GM12872 (cell line): ENCODE data around the gene SLC38A11.

Experiments used
- TF ChIP-seq, protein P1 (sequence below): IDR thresholded peaks from 3 replicates; pipeline ENCODE4 v1.5.1; 2011; ENCODE audit warnings: low read depth, mild to moderate bottlenecking, low read length, moderate library complexity; ENCODE audit not compliant: insufficient read depth

SLC38A11 gene

DNA sequence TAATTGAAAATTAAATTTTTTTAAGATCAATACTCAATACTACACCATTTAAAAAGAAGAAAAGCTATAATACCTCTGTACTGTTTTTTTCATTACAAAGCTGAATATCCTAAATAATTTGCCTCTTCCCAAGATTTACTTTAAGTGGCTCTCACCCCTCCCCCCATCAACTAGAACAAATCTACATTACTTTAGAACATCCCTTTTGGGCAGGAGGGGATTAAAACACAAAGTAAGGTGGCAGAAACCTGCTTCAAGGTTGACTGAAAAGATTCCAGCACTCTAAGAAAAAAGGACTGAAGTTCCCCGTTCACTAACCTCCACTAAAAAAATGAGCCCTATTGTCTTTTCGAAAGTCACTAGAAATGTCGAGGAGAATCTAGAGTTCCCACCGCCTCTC is 42.3 kb downstream of the SLC38A11 start:
- TF ChIP-seq, protein P1, sequence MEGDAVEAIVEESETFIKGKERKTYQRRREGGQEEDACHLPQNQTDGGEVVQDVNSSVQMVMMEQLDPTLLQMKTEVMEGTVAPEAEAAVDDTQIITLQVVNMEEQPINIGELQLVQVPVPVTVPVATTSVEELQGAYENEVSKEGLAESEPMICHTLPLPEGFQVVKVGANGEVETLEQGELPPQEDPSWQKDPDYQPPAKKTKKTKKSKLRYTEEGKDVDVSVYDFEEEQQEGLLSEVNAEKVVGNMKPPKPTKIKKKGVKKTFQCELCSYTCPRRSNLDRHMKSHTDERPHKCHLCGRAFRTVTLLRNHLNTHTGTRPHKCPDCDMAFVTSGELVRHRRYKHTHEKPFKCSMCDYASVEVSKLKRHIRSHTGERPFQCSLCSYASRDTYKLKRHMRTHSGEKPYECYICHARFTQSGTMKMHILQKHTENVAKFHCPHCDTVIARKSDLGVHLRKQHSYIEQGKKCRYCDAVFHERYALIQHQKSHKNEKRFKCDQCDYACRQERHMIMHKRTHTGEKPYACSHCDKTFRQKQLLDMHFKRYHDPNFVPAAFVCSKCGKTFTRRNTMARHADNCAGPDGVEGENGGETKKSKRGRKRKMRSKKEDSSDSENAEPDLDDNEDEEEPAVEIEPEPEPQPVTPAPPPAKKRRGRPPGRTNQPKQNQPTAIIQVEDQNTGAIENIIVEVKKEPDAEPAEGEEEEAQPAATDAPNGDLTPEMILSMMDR, result no peak

DNA sequence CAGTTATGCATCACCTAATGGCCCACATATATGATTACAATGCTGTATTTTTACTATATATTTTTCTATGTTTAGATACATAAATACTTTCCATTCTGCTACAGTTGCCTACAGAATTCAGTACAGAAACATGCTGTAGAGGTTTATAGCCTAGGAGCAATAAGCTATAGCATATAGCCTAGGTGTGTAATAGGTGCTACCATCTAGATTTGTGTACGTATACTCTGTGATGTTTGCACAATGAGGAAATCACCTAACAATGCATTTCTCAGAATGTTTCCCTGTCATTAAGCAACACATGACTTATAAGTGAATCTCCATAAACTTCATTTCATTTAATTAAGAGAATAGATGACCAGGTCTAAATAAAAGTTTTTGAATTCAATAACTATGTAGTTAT is 43.5 kb downstream of the SLC38A11 start:
- TF ChIP-seq, protein P1, result no peak

DNA sequence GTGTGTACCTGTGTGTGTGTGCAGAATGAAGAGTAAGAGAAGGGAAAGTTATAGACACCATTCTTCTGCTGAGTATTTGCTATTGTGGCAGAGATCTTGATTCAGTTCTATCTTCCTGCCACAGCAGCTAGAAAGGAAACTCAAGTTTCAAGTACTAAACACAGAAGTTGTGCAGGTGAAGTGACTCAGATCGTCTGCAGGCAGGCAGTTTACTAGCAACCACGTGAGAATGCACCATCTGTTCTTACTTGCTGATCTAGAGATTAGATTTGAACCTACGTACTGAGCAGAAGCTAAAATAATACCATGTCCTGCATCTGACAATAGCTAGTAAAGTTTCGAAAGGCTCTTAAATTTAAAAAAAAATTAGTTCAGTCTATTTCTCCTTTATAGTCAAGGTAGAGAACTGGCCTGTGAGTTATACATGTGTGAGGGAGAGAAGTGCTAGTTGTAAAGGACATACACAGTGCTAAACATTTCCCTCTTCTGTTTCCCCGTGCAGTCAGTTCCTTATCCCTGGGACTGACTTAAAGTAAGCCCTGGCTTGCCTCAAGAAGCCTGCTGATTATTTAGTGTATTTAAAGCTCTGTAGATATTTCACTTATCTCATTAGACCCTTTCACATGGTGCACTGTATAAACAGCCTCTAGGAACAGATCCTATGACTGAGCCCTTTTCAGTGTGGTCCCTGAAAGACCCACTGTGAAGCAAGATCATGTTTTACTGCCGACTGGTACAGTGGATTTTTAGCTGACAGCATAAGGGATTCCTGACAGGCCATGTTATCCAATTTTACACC is 45.0 kb downstream of the SLC38A11 start:
- TF ChIP-seq, protein P1, result no peak

DNA sequence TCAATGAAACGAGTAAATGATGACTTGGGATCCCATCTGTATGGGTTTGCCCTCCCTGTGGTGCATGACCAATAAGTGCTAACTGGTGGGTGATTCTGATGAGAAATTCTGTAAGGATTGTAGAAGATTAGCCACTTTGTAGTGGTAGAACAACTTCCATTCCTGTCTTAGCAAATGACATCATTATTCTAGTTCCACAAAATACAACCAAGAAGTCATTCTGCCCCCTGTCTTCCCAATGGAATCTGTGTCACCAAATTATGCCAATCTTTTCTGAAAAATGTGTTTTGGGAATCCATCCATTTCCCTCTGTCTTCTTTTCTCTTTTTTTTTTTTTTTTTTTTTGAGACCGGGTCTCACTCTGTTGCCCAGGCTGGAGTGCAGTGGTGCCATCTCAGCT is 48.4 kb downstream of the SLC38A11 start:
- TF ChIP-seq, protein P1, result no peak

DNA sequence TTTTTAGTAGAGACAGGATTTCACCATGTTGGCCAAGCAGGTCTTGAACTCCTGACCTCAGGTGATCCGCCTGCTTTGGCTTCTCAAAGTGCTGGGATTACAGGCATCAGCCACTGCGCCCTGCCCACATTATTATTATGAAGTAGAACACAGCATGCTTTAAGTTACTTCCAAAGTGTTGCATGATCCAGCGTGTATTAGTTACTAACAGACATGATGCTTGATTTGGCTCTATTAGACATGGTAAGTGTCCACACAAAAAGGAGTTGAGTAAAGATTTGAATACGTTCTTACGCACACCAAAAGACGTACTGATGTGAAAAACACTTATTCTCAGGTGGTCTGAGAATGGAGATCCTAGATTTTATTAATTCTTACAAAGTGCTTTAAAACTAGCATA is 50.0 kb downstream of the SLC38A11 start:
- TF ChIP-seq, protein P1, result no peak

DNA sequence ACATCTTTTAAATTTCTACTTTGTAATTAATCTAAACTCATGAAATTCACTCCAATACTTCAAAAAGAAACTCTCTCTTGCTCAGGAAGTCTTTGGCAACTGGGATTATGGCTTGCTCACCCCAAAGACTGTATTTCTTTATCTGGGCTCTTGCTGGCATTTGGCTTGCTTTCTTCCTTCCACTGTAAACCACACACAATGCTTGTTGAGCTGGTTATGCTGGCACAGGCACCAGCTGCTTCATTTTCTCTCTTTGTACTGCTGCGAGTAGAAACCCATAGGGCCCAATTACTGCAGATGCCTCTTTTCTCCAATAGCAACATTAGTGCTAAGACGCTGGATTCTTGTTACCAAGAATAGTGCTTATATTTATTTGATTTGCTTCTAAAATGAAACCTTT is 51.4 kb downstream of the SLC38A11 start:
- TF ChIP-seq, protein P1, result no peak

DNA sequence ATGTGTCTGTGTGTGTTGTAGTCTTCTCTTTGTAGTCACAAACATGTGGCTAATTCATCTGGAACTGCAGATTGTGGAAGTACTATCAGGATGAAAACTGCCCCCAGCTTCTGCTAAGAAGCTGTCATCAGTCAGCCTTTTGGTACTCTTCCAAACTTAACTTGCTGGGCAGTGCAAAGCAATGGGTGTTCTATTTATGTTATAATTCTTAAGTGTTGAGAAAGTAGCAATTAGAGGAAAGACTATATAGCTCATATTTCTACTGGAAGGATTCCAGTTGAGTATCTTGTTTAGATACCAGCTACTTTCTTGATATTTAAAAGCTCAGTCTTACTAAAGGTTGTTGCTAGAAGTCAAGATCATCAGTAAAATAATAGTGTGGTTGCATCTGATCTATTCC is 52.1 kb downstream of the SLC38A11 start:
- TF ChIP-seq, protein P1, result no peak

DNA sequence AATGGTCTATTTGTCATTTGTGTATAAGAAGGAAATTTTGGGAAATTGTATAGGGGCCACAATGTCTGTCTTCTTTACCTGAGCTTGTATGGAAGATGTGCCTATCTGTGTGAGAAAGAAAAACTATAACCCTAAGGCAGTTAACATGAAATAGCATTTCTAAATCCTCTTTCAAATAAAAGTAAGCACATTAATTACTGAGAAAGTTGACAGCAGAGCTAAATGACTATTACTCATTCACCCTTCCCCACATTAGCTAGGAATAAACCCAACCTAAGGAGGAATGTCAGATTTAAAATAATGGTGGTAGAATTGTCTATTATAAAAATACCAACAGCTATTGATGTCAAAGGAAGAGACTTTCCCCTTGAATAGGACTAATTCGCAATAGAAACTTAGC is 56.2 kb downstream of the SLC38A11 start:
- TF ChIP-seq, protein P1, result no peak
